Activated CD8-positive, alpha-beta T cell treated with anti-CD3 and anti-CD28 coated beads for 36 hours (primary cell): ENCODE measurements around the gene COL4A5. TPM values are rescaled to one million over a fixed set of nuclear protein-coding genes. Genes with fewer than 3 reads are reported as not detected.

Source experiments
- ATAC-seq: fragments of 200-7000 bp; cut with Tn5 transposase; one replicate; pipeline ENCODE4 v1.10.0; 2021; ENCODE audit warnings: mild to moderate bottlenecking, moderate library complexity
- CTCF ChIA-PET: fragments of 350-600 bp; sonication (Branson Sonifier 250); formaldehyde crosslinking; loops from one replicate; lab custom pipeline; 2021; ENCODE audit warnings: antibody characterized with exemption; lab: Charles Lee
- POLR2A ChIA-PET: fragments of 350-600 bp; sonication (Branson Sonifier 250); formaldehyde crosslinking; loops from one replicate; lab custom pipeline; 2021; ENCODE audit warnings: antibody characterized with exemption; lab: Charles Lee
- DNase-seq: peaks from one replicate; pipeline ENCODE4 v3.0.0-alpha.2; 2020
- H3K27ac Mint-ChIP-seq: one replicate; pipeline ENCODE4 v1.8.0; 2021; ENCODE audit warnings: mild to moderate bottlenecking, mixed read lengths
- H3K27me3 Mint-ChIP-seq: one replicate; pipeline ENCODE4 v1.8.0; 2021; ENCODE audit warnings: mixed read lengths
- H3K36me3 Mint-ChIP-seq: one replicate; pipeline ENCODE4 v1.8.0; 2021; ENCODE audit warnings: low read depth, mixed read lengths
- H3K4me1 Mint-ChIP-seq: one replicate; pipeline ENCODE4 v1.8.0; 2021; ENCODE audit warnings: low read depth, mixed read lengths
- H3K4me3 Mint-ChIP-seq: one replicate; pipeline ENCODE4 v1.8.0; 2021; ENCODE audit warnings: mild to moderate bottlenecking, moderate library complexity, mixed read lengths
- H3K9me3 Mint-ChIP-seq: one replicate; pipeline ENCODE4 v1.8.0; 2021; ENCODE audit warnings: mixed read lengths
- CTCF ChIP-seq: fragments of 200-600 bp; IDR thresholded peaks from one replicate; pipeline ENCODE4 v1.8.0; 2022; ENCODE audit warnings: antibody characterized with exemption, mild to moderate bottlenecking
- intact Hi-C: fragments of 100-400 bp; cut with micrococcal nuclease; formaldehyde crosslinking; loops from one replicate; pipeline ENCODE4 v1.10.0; 2022
- total RNA-seq, 2 experiments: library from RNA; stranded (reverse); gene quantifications; one replicate each; pipeline ENCODE4 v1.2.3, GENCODE V29; 2021

Gene COL4A5
- total RNA-seq, 2 experiments from 2014 or later: not detected

GRCh38 chrX:108537005-108537404 is 97.4 kb downstream of the COL4A5 start:
- ChIA-PET POLR2A (no interaction called here), CTCF (no interaction called here)
- Mint-ChIP-seq H3K4me1 (no peaks in the 10 kb centered on the region), H3K36me3 (no peaks in the 10 kb centered on the region), H3K9me3 (no peaks in the 10 kb centered on the region), H3K4me3 (no peak overlapping the region), H3K27ac (no peak overlapping the region), H3K27me3 (no peaks in the 10 kb centered on the region)
- intact Hi-C loops: no loop called here
- TF ChIP-seq CTCF: peak; percentile 53
- DNase-seq: peak; percentile 15
- ATAC-seq: no peak

GRCh38 chrX:108541286-108541685 is 101.6 kb downstream of the COL4A5 start:
- no peaks in the 10 kb centered on the region for H3K9me3 Mint-ChIP-seq

GRCh38 chrX:108557580-108557979 is 117.9 kb downstream of the COL4A5 start:
- TF ChIP-seq CTCF: no peak
- Mint-ChIP-seq H3K4me3 (no peak overlapping the region), H3K4me1 (no peaks in the 10 kb centered on the region), H3K36me3 (no peaks in the 10 kb centered on the region), H3K27ac (no peak overlapping the region), H3K9me3 (no peaks in the 10 kb centered on the region), H3K27me3 (no peaks in the 10 kb centered on the region)
- intact Hi-C loops: no loop called here
- ATAC-seq: no peak
- POLR2A ChIA-PET: no interaction called here
- CTCF ChIA-PET: no interaction called here
- no peak for DNase-seq

More at GRCh38 chrX:108541286-108541685, 101.6 kb downstream of the COL4A5 start:
- TF ChIP-seq CTCF: no peak
- no peaks in the 10 kb centered on the region for H3K36me3 Mint-ChIP-seq
- H3K4me1 Mint-ChIP-seq: no peaks in the 10 kb centered on the region
- POLR2A ChIA-PET: no interaction called here
- ATAC-seq (no peak), DNase-seq (no peak)
- CTCF ChIA-PET: no interaction called here
- H3K4me3 Mint-ChIP-seq: no peak overlapping the region
- intact Hi-C loops: no loop called here
- no peak overlapping the region for H3K27ac Mint-ChIP-seq
- H3K27me3 Mint-ChIP-seq: no peaks in the 10 kb centered on the region

GRCh38 chrX:108558217-108558616 is 118.6 kb downstream of the COL4A5 start:
- ChIA-PET CTCF (no interaction called here), POLR2A (no interaction called here)
- no peak overlapping the region for H3K4me3 Mint-ChIP-seq
- DNase-seq (no peak), ATAC-seq (no peak)
- no peaks in the 10 kb centered on the region for H3K27me3 Mint-ChIP-seq
- no peaks in the 10 kb centered on the region for H3K36me3 Mint-ChIP-seq
- intact Hi-C loops: no loop called here
- H3K27ac Mint-ChIP-seq: no peak overlapping the region
- TF ChIP-seq CTCF: no peak
- no peaks in the 10 kb centered on the region for H3K9me3 Mint-ChIP-seq
- H3K4me1 Mint-ChIP-seq: no peaks in the 10 kb centered on the region

- Mint-ChIP-seq H3K9me3 (no peaks in the 10 kb centered on the region), H3K4me1 (no peaks in the 10 kb centered on the region), H3K4me3 (no peak overlapping the region), H3K27me3 (no peaks in the 10 kb centered on the region), H3K27ac (no peak overlapping the region), H3K36me3 (no peaks in the 10 kb centered on the region)
- ATAC-seq (no peak), DNase-seq (no peak)
- ChIA-PET POLR2A (no interaction called here), CTCF (no interaction called here)
- intact Hi-C loops: no loop called here
- TF ChIP-seq CTCF: no peak
These were observed 133.5 kb downstream of the COL4A5 start for GRCh38 chrX:108573136-108573535.
